Kidney tubule cell (primary cell): ENCODE measurements around the gene LOC128125822.
"Not testable (repeated sequence)": the region's sequence is repeated elsewhere in the genome, so short reads cannot be mapped to it uniquely, and the experiment has no call there.

Experiments
- DNase-seq: peaks from one replicate; pipeline ENCODE4 v3.0.0-alpha.2; 2018; ENCODE audit warnings: low spot score

Gene LOC128125822

DNA sequence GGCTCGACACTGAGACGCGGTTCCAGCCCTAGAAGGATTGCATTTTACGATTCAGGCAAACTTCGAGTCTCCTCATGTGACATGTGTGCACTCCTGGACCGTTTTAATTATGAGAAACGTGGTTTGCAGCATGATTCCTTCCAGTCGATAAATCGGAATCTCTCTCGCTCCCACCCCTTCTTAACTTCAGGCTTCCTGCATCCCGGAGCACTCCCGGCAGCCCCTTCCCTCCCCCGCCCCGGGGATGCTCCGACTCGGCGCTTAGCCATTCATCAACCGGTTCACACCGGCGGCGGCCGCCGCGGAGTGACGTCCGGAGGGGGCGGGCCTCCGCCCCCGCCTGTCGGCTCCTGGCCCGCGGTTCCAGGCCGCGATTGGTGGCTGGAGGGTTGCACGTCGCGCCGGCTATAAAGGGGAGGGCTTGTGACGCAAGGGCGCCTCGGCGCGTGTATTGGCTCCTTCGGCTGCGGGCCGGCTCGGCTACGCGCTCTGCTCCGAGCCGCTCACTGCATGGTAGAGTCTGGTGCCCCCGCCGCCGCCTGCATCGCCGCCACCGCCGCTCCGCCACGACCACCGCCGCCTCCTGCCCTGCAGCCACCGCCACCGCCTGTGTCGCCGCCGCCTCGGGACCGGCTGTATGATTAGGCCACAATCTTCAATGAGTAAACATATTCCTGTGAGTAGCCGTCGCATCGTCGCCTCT is at the start of gene LOC128125822, which contains the start of gene PTP4A1:
TSS of gene LOC128125822 (plus strand) at position 437 of the 703 bp plus-strand sequence.
TSS of gene PTP4A1 (plus strand) at position 437 of the 703 bp plus-strand sequence. CDS start 4,401 bp downstream, outside the sequence.
- DNase-seq, result peak; percentile 98

DNA sequence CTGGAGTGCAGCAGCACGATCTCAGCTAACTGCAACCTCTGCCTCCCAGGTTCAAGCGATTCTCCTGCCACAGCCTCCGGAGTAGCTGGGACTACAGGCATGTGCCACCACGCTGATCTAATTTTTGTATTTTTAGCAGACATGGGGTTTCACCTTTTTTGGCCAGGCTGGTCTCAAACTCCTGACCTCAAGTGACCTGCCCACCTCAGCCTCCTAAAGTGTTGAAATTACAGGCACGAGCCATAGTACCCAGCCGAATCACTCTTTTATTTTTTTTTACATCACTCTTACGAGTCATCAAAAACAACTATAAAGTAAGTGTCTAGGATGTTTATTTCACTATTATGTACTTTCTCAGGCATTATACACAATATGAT is 49.4 kb upstream of the LOC128125822 start:
- DNase-seq, result not testable (repeated sequence)

DNA sequence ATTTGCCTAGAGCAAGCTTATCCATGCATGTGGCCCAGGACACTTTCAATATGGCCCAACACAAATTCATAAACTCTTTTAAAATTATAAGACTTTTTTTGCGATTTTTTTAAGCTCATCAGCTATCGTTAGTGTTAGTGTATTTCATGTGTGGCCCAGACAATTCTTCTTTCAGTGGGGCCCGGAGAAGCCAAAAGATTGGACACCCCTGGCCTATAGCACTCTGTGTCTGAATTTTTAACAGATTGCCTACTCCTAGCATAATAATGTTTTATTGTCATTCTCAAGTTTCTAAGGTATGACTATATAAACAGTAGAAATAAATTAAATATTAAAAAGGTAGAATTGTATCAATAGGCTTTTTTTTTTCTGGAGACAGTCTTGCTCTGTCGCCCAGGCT is 48.6 kb upstream of the LOC128125822 start:
- DNase-seq, result no peak

DNA sequence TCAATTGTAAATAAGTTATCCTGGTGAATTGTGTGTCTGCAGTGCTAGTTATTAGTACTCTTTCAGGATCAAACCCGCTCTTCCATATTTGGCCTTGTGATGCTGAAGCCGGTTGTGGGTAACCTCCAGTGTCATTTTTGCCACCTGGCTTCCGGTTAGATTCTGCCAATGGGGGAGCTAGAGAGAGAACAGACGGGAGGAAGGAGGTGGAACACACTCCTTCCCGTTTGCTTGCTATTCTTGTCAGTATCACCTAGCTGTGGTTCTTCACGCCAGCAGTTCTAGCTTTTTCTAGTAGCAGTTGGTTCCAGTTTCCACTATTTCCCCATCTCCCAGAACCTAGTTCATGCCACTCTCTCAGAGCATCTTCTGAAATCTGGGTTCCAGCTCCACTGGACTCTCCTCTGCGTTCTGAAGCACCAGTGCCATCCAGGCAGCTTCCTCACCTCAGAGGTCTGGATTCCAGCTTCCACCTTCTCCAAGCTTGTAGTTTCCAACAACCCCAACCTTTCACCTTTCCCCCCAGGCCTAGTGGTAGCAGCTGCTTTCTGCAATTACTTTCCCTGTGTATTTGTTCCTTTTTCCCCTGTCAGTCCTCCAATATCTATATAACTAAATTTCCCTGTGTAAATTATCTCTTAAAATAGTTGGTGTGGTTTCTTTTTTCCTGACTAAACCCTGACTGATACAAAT is 46.9 kb upstream of the LOC128125822 start:
- no peak for DNase-seq

DNA sequence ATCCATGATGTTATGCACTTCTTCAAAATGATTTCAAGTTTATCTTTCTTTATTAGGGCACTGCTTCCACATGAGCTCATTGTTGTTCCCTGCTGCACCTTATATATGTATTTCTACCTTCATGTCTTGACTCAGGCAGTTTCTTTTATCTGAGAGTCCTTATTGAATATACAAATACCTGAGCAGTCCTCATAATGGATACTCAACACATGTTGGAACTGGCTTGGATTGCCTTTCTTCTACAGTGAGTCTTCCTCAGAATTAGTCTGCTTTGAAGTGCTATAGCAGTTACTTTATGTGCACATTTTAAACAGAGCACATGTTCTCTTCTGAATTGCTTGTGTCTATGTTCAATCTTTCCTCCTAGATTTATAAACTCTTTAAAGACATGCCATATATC is 45.3 kb upstream of the LOC128125822 start:
- DNase-seq, result no peak

GRCh38 chr6:63527658-63528514 is 44.4 kb upstream of the LOC128125822 start:
- DNase-seq, result peak; percentile 96

- DNase-seq, result no peak
Measured at GRCh38 chr6:63529498-63529897, 42.8 kb upstream of the LOC128125822 start.

GRCh38 chr6:63530182-63530581 is 42.1 kb upstream of the LOC128125822 start:
- no peak for DNase-seq

DNA sequence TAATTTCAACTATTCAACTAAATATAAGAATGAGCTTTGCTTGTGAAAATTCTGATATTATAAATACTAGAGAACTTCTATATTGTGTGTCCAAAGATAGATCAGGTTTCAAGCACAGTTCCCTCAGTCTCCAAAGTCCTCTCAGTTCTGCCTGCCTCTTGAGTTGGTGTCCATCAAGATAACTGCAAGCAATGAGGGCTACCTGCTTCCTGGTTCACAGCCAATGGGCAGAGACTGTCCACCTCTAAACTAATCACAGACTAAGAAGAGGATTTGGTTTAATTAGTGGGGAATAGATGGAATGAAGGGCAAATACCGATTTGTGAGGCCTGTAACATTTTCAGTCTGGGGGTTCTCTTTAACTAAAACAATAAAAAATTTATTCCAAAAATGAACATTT is 41.3 kb upstream of the LOC128125822 start:
- DNase-seq, result no peak

DNA sequence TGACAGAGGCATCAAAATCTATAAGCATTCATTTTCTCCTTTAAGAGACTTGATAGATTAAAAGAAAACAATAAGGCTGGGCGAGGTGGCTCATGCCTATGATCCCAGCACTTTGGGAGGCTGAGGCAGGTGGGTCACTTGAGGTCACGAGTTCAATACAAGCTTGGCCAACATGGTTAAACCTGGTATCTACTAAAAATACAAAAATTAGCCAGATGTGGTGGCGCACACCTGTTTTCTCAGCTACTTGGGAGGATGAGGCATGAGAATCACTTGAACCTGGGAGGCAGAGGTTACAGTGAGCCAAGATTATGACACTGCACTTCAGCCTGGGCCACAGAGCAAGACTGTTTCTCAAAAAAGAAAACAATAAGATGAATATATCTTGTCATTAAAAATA is 39.3 kb upstream of the LOC128125822 start:
- DNase-seq, result no peak

DNA sequence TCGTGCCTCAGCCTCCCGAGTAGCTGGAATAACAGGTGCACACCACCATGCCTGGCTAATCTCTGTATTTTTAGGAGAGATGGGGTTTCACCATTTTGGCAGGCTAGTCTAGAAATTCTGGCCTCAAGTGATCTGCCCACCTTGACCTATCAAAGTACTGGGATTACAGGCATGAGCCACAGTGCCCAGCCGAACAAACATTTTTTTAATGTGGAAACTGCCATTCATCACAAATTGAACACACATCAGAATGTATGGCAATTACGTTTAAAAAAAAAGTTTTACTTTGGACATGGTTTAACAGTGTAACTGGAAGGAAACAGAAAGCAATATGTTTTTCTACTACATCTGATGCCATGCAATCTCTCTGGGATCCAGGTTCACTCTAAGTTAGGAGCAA is 38.3 kb upstream of the LOC128125822 start:
- no peak for DNase-seq

- peak; percentile 63 for DNase-seq
Measured at GRCh38 chr6:63537201-63537958, 34.9 kb upstream of the LOC128125822 start.

GRCh38 chr6:63537959-63538300 is 34.4 kb upstream of the LOC128125822 start:
- no peak for DNase-seq

GRCh38 chr6:63538550-63538949 is 33.7 kb upstream of the LOC128125822 start:
- DNase-seq, result no peak

- no peak for DNase-seq
Measured at GRCh38 chr6:63543001-63543400, 29.3 kb upstream of the LOC128125822 start.

DNA sequence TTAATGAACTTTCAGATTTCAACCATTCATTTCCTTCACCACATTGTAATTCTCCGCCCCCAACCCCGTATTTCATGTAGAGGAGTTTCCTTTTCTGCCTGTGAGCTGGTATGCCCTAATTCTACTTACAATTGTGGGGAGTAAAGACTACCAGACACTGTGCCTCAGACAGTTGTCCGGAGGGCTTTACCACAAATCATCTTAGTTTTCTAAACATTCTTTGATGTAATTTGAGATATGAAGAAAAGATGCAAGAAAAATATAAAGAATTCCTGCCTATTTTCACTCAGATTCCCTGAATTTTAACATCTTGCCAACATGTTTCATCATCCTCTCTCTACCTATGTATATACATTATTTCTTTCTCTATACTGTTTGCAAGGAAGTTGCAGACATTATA is 28.3 kb upstream of the LOC128125822 start:
- DNase-seq, result no peak

DNA sequence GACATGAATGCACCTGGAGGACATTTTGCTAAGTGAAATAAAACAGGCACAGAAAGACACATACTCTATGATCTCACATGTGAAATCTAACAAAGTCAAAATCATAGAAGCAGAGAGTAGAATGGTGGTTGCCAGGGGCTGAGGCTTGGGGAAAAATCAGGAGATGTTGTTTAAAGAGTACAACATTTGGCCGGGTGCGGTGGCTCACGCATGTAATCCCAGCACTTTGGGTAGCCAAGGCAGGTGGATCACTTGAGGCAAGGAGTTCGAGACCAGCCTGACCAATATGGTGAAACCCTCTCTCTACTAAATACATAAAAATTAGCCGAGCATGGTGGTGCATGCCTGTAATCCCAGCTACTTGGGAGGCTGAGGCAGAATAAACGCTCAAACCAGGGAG is 26.0 kb upstream of the LOC128125822 start:
- no peak for DNase-seq

DNA sequence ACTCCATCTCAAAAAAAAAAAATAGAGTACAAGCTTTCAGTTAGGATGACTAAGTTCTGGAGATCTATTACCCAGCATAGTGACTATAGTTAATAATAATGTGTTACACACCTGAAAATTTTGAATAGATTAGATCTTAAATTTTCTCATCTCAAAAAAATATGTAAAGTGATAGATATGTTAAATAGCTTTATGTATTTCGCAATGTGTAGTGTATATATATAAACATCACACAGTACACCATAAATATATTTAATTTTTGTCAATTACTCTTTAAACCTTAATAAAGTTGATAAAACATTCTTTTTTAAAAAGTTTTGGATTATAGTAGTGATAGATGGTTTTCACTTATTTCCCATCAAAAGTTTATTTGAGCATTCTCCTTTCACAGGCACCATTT is 25.6 kb upstream of the LOC128125822 start:
- DNase-seq, result no peak

- no peak for DNase-seq
Measured at GRCh38 chr6:63549076-63549475, 23.2 kb upstream of the LOC128125822 start.

GRCh38 chr6:63553208-63553607 is 19.1 kb upstream of the LOC128125822 start:
- DNase-seq, result no peak

GRCh38 chr6:63553900-63554299 is 18.4 kb upstream of the LOC128125822 start:
- no peak for DNase-seq

GRCh38 chr6:63554782-63555181 is 17.5 kb upstream of the LOC128125822 start:
- no peak for DNase-seq
